ENCODE measurements around the gene KCNN1.

DNA sequence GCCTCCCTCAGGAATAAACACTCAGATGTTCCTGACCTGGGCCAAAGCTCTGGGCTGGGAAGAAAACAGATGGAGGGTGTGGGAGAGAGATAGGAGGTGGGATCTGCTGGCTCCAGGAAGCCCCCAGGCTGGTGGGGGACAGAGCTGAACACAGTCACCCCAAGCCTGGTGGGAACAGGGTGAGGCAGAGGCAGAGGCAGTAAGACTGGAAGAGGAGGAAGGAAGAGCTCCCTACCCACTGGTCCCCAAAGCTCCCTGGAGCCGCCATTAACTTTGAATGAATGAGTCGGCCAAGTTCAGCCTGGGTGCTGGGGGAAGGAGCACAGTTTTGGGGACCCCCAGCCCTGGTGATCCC is 801 bp upstream of the KCNN1 start:
- TF ChIP-seq, protein P1, sequence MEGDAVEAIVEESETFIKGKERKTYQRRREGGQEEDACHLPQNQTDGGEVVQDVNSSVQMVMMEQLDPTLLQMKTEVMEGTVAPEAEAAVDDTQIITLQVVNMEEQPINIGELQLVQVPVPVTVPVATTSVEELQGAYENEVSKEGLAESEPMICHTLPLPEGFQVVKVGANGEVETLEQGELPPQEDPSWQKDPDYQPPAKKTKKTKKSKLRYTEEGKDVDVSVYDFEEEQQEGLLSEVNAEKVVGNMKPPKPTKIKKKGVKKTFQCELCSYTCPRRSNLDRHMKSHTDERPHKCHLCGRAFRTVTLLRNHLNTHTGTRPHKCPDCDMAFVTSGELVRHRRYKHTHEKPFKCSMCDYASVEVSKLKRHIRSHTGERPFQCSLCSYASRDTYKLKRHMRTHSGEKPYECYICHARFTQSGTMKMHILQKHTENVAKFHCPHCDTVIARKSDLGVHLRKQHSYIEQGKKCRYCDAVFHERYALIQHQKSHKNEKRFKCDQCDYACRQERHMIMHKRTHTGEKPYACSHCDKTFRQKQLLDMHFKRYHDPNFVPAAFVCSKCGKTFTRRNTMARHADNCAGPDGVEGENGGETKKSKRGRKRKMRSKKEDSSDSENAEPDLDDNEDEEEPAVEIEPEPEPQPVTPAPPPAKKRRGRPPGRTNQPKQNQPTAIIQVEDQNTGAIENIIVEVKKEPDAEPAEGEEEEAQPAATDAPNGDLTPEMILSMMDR (IDR thresholded peaks at IDR 0.05; ENCODE audit: poor library complexity, severe bottlenecking), result no peak
- TF ChIP-seq EZH2 (IDR thresholded peaks at IDR 0.05; ENCODE audit: borderline replicate concordance, insufficient read depth, low read length, poor library complexity, severe bottlenecking) (no peak), EP300 (conservative IDR thresholded peaks at IDR 0.05; ENCODE audit: poor library complexity, severe bottlenecking) (no peak), POLR2AphosphoS5 (IDR thresholded peaks at IDR 0.05) (no peak), RAD21 (conservative IDR thresholded peaks at IDR 0.05) (no peak), TAF1 (IDR thresholded peaks at IDR 0.05; ENCODE audit: low read depth) (no peak), SMC3 (conservative IDR thresholded peaks at IDR 0.05; ENCODE audit: poor library complexity) (no peak)

Measured in neural cell (in vitro differentiated cells).